HepG2 (cell line): ENCODE measurements around the gene DAD1. TPM values are rescaled to one million over a fixed set of nuclear protein-coding genes. Genes with fewer than 3 reads are reported as not detected.

Experiments
- FOXA1 ChIP-seq, 2 experiments: fragments of 450-650 bp in 1 of 2; sonication (generic) in 1 of 2; formaldehyde crosslinking in 1 of 2; IDR thresholded peaks; 2 replicates each; pipeline versions ENCODE4 v1.4.0 to v1.6.1; 2016 to 2020; ENCODE audit warnings: missing genetic modification reagents in 1 of 2
- HMG20B ChIP-seq: conservative IDR thresholded peaks from 2 replicates; pipeline ENCODE4 v1.6.1; 2016; ENCODE audit warnings: missing genetic modification reagents, missing compliant biosample characterization
- IKZF4 ChIP-seq: sonication (generic); formaldehyde crosslinking; IDR thresholded peaks from 2 replicates; pipeline ENCODE4 v1.5.1; 2020; ENCODE audit warnings: borderline replicate concordance, mild to moderate bottlenecking, low read depth, missing genetic modification reagents; ENCODE audit errors: not compliant biosample characterization
- MEIS2 ChIP-seq: sonication (generic); formaldehyde crosslinking; IDR thresholded peaks from 2 replicates; pipeline ENCODE4 v1.9.0; 2021; ENCODE audit warnings: mild to moderate bottlenecking, missing genetic modification reagents
- SIN3B ChIP-seq: fragments of 150-350 bp; IDR thresholded peaks from 2 replicates; pipeline ENCODE4 v1.6.1; 2014; ENCODE audit warnings: low read length
- SP5 ChIP-seq: IDR thresholded peaks from 2 replicates; pipeline ENCODE4 v1.6.1; 2016; ENCODE audit warnings: low read depth, borderline replicate concordance
- STAT5B ChIP-seq: sonication (generic); formaldehyde crosslinking; IDR thresholded peaks from 2 replicates; pipeline ENCODE4 v1.4.0; 2020; ENCODE audit warnings: missing genetic modification reagents
- YEATS2 ChIP-seq: sonication (generic); formaldehyde crosslinking; IDR thresholded peaks from 2 replicates; pipeline ENCODE4 v1.4.0; 2020; ENCODE audit warnings: missing genetic modification reagents, borderline replicate concordance
- ZFP37 ChIP-seq: sonication (generic); formaldehyde crosslinking; IDR thresholded peaks from 2 replicates; pipeline ENCODE4 v1.4.0; 2020; ENCODE audit warnings: missing genetic modification reagents, borderline replicate concordance
- ZNF17 ChIP-seq: sonication (generic); formaldehyde crosslinking; IDR thresholded peaks from 2 replicates; pipeline ENCODE4 v1.5.0; 2020; ENCODE audit warnings: mild to moderate bottlenecking, missing genetic modification reagents
- ZNF430 ChIP-seq: sonication (generic); formaldehyde crosslinking; IDR thresholded peaks from 2 replicates; pipeline ENCODE4 v1.9.0; 2021; ENCODE audit warnings: mild to moderate bottlenecking, missing genetic modification reagents
- ZNF776 ChIP-seq: sonication (generic); formaldehyde crosslinking; IDR thresholded peaks from 2 replicates; pipeline ENCODE4 v1.4.0; 2020; ENCODE audit warnings: mild to moderate bottlenecking, missing genetic modification reagents
- ZNF841 ChIP-seq: sonication (generic); formaldehyde crosslinking; IDR thresholded peaks from 2 replicates; pipeline ENCODE4 v1.8.1; 2023; ENCODE audit warnings: missing genetic modification reagents, borderline replicate concordance
- polyA plus RNA-seq, 8 experiments: library from polyadenylated mRNA; depleted of rRNA in 3 of 8; stranded (reverse) in 7 of 8; unstranded in 1 of 8; fragments of >200 nt; fragmentation: Illumina TruSeq in 4 of 8; extraction: Trizol in 4 of 8; gene quantifications; 2 replicates each; pipeline versions ENCODE4 v1.2.1 to v1.2.3, GENCODE V29; 2011 to 2016; ENCODE audit warnings: low read depth in 4 of 8, missing spikeins in 1 of 8, mixed read lengths in 1 of 8; ENCODE audit not compliant: insufficient read depth in 1 of 8
- total RNA-seq, 5 experiments: library from RNA; depleted of rRNA; stranded (reverse); fragments of >200 nt; fragmentation: Illumina TruSeq; extraction: Trizol; gene quantifications; 2 replicates each; pipeline ENCODE4 v1.2.3, GENCODE V29; 2016; ENCODE audit warnings: low read depth in 1 of 5
- TF ChIP-seq, protein P1 (sequence below): sonication (generic); formaldehyde crosslinking; IDR thresholded peaks from 2 replicates; pipeline ENCODE4 v1.4.0; 2020; ENCODE audit warnings: missing genetic modification reagents
- TF ChIP-seq, protein P2 (sequence below): sonication (generic); formaldehyde crosslinking; IDR thresholded peaks from 2 replicates; pipeline ENCODE4 v1.5.0; 2020; ENCODE audit warnings: mild to moderate bottlenecking, missing genetic modification reagents, borderline replicate concordance
- TF ChIP-seq, protein P3 (sequence below): sonication (generic); formaldehyde crosslinking; IDR thresholded peaks from 2 replicates; pipeline ENCODE4 v1.8.0; 2022; ENCODE audit warnings: missing genetic modification reagents, mild to moderate bottlenecking, moderate library complexity, borderline replicate concordance
- TF ChIP-seq, protein P4 (sequence below): sonication (generic); formaldehyde crosslinking; IDR thresholded peaks from 2 replicates; pipeline ENCODE4; 2020; ENCODE audit warnings: missing genetic modification reagents, mild to moderate bottlenecking, borderline replicate concordance

DAD1 gene
- total and polyA plus RNA-seq, 2 of the 13 experiments (the other 11 are each of a cell fraction or from before 2014, with no cell fraction given), result 558 to 626 TPM

DNA sequence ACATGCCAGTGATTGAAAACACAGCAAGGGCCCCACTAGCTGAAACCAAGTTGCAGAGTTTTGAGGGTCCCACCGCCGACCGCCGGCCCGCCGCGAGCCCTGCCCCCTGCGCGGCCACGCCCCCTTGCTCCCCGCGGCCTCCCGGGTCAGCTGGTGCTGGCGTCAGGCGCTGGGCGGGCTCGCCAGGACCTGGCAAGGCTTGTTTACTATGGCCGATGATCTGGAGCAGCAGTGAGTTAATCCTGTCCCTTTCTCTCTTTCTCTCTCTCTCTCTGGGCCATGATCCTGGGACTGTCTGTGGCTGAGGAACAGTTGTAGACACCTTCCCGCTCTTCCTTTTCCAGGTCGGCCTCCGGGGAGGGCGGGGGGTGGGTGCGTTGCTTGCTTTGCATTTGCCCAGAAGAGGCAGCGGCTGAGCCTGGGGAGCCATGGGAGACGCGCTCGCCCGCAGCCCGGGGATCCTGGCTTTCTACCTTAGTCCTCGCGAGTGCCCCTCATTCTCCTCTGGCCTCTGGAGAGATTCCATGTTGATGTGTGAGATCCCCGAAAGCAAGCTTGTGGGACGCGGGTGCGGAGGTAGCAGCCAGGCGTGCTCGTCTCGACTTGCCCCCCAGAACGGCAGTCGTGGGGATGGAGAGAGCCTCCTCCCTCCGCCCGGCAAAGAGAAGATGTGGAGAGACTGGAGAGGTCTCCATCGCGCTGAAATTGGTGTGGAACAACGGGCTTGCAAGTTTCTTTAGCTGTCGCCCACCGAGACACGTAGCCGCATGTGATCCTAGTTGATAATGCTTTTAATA lies 9.3 kb upstream of the DAD1 start, which contains the start of gene ABHD4 (continued):
- TF ChIP-seq, protein P1, sequence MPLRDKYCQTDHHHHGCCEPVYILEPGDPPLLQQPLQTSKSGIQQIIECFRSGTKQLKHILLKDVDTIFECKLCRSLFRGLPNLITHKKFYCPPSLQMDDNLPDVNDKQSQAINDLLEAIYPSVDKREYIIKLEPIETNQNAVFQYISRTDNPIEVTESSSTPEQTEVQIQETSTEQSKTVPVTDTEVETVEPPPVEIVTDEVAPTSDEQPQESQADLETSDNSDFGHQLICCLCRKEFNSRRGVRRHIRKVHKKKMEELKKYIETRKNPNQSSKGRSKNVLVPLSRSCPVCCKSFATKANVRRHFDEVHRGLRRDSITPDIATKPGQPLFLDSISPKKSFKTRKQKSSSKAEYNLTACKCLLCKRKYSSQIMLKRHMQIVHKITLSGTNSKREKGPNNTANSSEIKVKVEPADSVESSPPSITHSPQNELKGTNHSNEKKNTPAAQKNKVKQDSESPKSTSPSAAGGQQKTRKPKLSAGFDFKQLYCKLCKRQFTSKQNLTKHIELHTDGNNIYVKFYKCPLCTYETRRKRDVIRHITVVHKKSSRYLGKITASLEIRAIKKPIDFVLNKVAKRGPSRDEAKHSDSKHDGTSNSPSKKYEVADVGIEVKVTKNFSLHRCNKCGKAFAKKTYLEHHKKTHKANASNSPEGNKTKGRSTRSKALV, result peak; percentile 87
- TF ChIP-seq SIN3B (no peak), ZNF776 (peak; percentile 92), ZNF17 (CRISPR knock-in tag) (no peak), FOXA1 (IDR thresholded peaks at IDR 0.05) (no peak), FOXA1 (CRISPR knock-in tag; IDR thresholded peaks at IDR 0.05) (peak; percentile 98), ZNF841 (no peak), HMG20B (no peak; the same call in 1 of the 2 replicates), IKZF4 (CRISPR knock-in tag) (peak; percentile 88), ZFP37 (peak; percentile 49; the same call in 1 of the 2 replicates), YEATS2 (CRISPR knock-in tag) (peak; percentile 16), STAT5B (CRISPR knock-in tag) (0 out of 2 replicates have a peak, but pooled peaks have one; percentile 19), ZNF430 (peak; percentile 88), MEIS2 (CRISPR knock-in tag) (0 out of 2 replicates have a peak, but pooled peaks have one; percentile 21), SP5 (CRISPR knock-in tag) (peak; percentile 82; the same call in 1 of the 2 replicates)
- TF ChIP-seq, protein P2, sequence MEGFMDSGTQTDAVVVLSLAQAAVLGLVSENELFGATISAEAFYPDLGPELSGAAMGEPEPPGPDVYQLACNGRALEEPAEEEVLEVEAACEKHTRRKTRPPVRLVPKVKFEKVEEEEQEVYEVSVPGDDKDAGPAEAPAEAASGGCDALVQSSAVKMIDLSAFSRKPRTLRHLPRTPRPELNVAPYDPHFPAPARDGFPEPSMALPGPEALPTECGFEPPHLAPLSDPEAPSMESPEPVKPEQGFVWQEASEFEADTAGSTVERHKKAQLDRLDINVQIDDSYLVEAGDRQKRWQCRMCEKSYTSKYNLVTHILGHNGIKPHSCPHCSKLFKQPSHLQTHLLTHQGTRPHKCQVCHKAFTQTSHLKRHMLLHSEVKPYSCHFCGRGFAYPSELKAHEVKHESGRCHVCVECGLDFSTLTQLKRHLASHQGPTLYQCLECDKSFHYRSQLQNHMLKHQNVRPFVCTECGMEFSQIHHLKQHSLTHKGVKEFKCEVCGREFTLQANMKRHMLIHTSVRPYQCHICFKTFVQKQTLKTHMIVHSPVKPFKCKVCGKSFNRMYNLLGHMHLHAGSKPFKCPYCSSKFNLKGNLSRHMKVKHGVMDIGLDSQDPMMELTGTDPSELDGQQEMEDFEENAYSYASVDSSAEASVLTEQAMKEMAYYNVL (CRISPR knock-in tag), result peak; percentile 25; the same call in 1 of the 2 replicates
- TF ChIP-seq, protein P3, sequence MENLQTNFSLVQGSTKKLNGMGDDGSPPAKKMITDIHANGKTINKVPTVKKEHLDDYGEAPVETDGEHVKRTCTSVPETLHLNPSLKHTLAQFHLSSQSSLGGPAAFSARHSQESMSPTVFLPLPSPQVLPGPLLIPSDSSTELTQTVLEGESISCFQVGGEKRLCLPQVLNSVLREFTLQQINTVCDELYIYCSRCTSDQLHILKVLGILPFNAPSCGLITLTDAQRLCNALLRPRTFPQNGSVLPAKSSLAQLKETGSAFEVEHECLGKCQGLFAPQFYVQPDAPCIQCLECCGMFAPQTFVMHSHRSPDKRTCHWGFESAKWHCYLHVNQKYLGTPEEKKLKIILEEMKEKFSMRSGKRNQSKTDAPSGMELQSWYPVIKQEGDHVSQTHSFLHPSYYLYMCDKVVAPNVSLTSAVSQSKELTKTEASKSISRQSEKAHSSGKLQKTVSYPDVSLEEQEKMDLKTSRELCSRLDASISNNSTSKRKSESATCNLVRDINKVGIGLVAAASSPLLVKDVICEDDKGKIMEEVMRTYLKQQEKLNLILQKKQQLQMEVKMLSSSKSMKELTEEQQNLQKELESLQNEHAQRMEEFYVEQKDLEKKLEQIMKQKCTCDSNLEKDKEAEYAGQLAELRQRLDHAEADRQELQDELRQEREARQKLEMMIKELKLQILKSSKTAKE (CRISPR knock-in tag), result no peak
- TF ChIP-seq, protein P4, sequence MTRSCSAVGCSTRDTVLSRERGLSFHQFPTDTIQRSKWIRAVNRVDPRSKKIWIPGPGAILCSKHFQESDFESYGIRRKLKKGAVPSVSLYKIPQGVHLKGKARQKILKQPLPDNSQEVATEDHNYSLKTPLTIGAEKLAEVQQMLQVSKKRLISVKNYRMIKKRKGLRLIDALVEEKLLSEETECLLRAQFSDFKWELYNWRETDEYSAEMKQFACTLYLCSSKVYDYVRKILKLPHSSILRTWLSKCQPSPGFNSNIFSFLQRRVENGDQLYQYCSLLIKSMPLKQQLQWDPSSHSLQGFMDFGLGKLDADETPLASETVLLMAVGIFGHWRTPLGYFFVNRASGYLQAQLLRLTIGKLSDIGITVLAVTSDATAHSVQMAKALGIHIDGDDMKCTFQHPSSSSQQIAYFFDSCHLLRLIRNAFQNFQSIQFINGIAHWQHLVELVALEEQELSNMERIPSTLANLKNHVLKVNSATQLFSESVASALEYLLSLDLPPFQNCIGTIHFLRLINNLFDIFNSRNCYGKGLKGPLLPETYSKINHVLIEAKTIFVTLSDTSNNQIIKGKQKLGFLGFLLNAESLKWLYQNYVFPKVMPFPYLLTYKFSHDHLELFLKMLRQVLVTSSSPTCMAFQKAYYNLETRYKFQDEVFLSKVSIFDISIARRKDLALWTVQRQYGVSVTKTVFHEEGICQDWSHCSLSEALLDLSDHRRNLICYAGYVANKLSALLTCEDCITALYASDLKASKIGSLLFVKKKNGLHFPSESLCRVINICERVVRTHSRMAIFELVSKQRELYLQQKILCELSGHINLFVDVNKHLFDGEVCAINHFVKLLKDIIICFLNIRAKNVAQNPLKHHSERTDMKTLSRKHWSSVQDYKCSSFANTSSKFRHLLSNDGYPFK (CRISPR knock-in tag), result peak; percentile 92
